Measurements from ENCODE around the gene LRMDA. TPM values are rescaled to one million over a fixed set of nuclear protein-coding genes. Genes with fewer than 3 reads are reported as not detected.

LRMDA gene
- total RNA-seq, 1 experiment from 2014 or later = 1.2 TPM

DNA sequence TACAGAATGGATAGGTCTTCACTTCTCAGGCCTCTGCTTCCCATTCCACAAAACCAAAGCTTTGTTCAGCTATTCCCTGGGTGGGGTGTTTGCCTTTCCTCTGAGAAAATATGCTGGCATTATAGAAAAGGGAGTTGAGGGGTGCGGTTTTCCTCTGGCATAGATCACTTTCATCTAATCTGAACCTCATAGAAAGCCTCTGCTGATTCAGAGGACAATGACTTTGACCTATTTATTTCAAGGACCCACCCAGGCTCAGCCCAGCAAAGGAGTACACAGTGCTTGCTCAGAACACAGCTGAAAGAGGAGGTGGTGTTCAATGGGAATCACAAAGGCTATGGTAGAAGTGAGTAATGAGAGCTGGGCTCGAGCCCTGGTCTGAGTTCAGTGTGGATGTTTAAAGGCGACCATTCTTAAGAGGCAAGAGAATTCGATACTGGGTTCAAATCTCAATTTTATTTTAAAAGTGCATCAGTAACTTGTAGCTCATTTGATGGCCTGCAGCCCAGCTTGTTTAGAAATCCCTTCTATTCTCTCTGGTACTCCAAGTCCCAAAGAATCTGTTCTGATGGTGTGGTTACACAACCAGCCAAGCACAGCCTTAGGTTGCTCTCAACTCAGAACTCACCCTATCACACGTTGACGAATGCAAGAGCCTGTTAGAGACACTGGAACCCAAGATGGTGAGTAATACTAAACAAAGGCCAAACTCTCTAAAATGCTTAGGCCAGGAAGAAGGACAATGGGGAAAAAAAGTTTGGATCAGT, 1012.8 kb downstream of the LRMDA start:
- CTCF ChIA-PET = no interaction called here
- H2AFZ ChIP-seq (ENCODE audit: low read length) = no peak overlapping the region
- no TSS peak for BruUV-seq (replicated peaks)

GRCh38 chr10:76447578-76447977, 1016.2 kb downstream of the LRMDA start:
- Histone ChIP-seq H3K27ac (ENCODE audit: low read length) (no peak overlapping the region), H3K27me3 (ENCODE audit: low read length) (peaks cover 37% of the 10 kb centered on the region), H3K79me2 (ENCODE audit: low read length) (no peaks in the 10 kb centered on the region), H2AFZ (ENCODE audit: low read length) (no peak overlapping the region), H3K4me1 (ENCODE audit: insufficient read depth, low read length) (no peaks in the 10 kb centered on the region), H3K36me3 (ENCODE audit: low read depth, low read length) (no peaks in the 10 kb centered on the region), H3K9me3 (ENCODE audit: low read length) (no peaks in the 10 kb centered on the region), H4K20me1 (ENCODE audit: low read length) (no peaks in the 10 kb centered on the region), H3K4me3 (ENCODE audit: low read length) (no peak overlapping the region), H3K9me2 (replicated peaks; ENCODE audit: low read length) (no peaks in the 10 kb centered on the region), H3F3A (ENCODE audit: low read length, unreplicated experiment) (no peaks in the 10 kb centered on the region), H3K9ac (ENCODE audit: low read length) (no peak overlapping the region), H3K4me2 (ENCODE audit: low read length) (no peak overlapping the region)
- ChIA-PET CTCF (no interaction called here), POLR2A (ENCODE audit: unreplicated experiment) (no interaction called here)
- no peak for DNase-seq
- no peak for TF ChIP-seq EZH2phosphoT487 (IDR thresholded peaks at IDR 0.05; ENCODE audit: borderline replicate concordance, low read length)
- no peak for TF ChIP-seq CTCF (conservative IDR thresholded peaks at IDR 0.05; ENCODE audit: low read depth, low read length)
- no peak for TF ChIP-seq EZH2 (IDR thresholded peaks at IDR 0.05; ENCODE audit: low read length, unreplicated experiment)
- no peak for ATAC-seq
- BruUV-seq (replicated peaks) = no TSS peak
- intact Hi-C loops (cut with micrococcal nuclease) = no loop called here

More for the DNA sequence above, 1012.8 kb downstream of the LRMDA start:
- H3K27me3 ChIP-seq (ENCODE audit: low read length) = peaks cover 8% of the 10 kb centered on the region
- H3K4me3 ChIP-seq (ENCODE audit: low read length) = no peak overlapping the region
- intact Hi-C loops (cut with micrococcal nuclease) = no loop called here
- no peak overlapping the region for H3K4me2 ChIP-seq (ENCODE audit: low read length)
- no peaks in the 10 kb centered on the region for H4K20me1 ChIP-seq (ENCODE audit: low read length)
- H3K9me2 ChIP-seq (replicated peaks; ENCODE audit: low read length) = no peaks in the 10 kb centered on the region
- no peaks in the 10 kb centered on the region for H3K9me3 ChIP-seq (ENCODE audit: low read length)
- no peak overlapping the region for H3K27ac ChIP-seq (ENCODE audit: low read length)
- POLR2A ChIA-PET (ENCODE audit: unreplicated experiment) = interaction anchor here (1.3 kb wide), 1 partner anchor 12 kb away, joined by 5 read pairs; no protein-coding TSS in a partner anchor
- peak; percentile 61 for DNase-seq
- H3K4me1 ChIP-seq (ENCODE audit: insufficient read depth, low read length) = no peaks in the 10 kb centered on the region
- TF ChIP-seq CTCF (conservative IDR thresholded peaks at IDR 0.05; ENCODE audit: low read depth, low read length) = no peak
- no peak for TF ChIP-seq EZH2phosphoT487 (IDR thresholded peaks at IDR 0.05; ENCODE audit: borderline replicate concordance, low read length)
- TF ChIP-seq EZH2 (IDR thresholded peaks at IDR 0.05; ENCODE audit: low read length, unreplicated experiment) = no peak
- no peak overlapping the region for H3K9ac ChIP-seq (ENCODE audit: low read length)
- peak; percentile 54 for ATAC-seq
- no peaks in the 10 kb centered on the region for H3F3A ChIP-seq (ENCODE audit: low read length, unreplicated experiment)
- no peaks in the 10 kb centered on the region for H3K36me3 ChIP-seq (ENCODE audit: low read depth, low read length)
- no peaks in the 10 kb centered on the region for H3K79me2 ChIP-seq (ENCODE audit: low read length)

DNA sequence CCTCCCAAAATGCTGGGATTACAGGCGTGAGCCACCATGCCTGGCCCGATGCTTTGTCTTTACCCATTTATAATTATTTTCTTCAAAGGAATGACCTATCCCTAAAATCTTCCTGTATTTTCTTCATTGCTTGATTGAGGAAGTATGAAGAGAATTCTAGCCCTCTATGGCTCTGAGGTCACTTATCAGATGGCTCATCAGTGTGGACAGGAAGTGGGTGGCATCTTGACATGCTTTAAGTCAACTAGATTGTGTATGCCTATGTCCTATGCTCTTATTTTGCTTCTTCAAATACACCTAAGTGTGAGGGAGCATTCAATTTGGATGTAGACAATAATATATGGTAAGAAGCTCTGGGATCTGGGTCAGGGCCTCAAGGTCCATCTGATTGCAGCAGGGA, 1020.5 kb downstream of the LRMDA start:
- intact Hi-C loops (cut with micrococcal nuclease) = no loop called here
- H3K79me2 ChIP-seq (ENCODE audit: low read length) = no peaks in the 10 kb centered on the region
- no peak overlapping the region for H3K27ac ChIP-seq (ENCODE audit: low read length)
- H3K4me1 ChIP-seq (ENCODE audit: insufficient read depth, low read length) = no peaks in the 10 kb centered on the region
- H3F3A ChIP-seq (ENCODE audit: low read length, unreplicated experiment) = no peaks in the 10 kb centered on the region
- no peaks in the 10 kb centered on the region for H4K20me1 ChIP-seq (ENCODE audit: low read length)
- no peak overlapping the region for H3K4me2 ChIP-seq (ENCODE audit: low read length)
- no peak for ATAC-seq
- no peak overlapping the region for H2AFZ ChIP-seq (ENCODE audit: low read length)
- POLR2A ChIA-PET (ENCODE audit: unreplicated experiment) = no interaction called here
- H3K4me3 ChIP-seq (ENCODE audit: low read length) = no peak overlapping the region
- no peaks in the 10 kb centered on the region for H3K9me2 ChIP-seq (replicated peaks; ENCODE audit: low read length)
- BruUV-seq (replicated peaks) = no TSS peak
- H3K36me3 ChIP-seq (ENCODE audit: low read depth, low read length) = no peaks in the 10 kb centered on the region
- TF ChIP-seq CTCF (conservative IDR thresholded peaks at IDR 0.05; ENCODE audit: low read depth, low read length) (no peak), EZH2 (IDR thresholded peaks at IDR 0.05; ENCODE audit: low read length, unreplicated experiment) (no peak), EZH2phosphoT487 (IDR thresholded peaks at IDR 0.05; ENCODE audit: borderline replicate concordance, low read length) (no peak)
- H3K9ac ChIP-seq (ENCODE audit: low read length) = no peak overlapping the region
- no peaks in the 10 kb centered on the region for H3K9me3 ChIP-seq (ENCODE audit: low read length)
- CTCF ChIA-PET = no interaction called here
- peaks cover 43% of the 10 kb centered on the region for H3K27me3 ChIP-seq (ENCODE audit: low read length)
- DNase-seq = no peak
